ENCODE results near the gene CHRNB4.

GRCh38 chr15:78650022-78650421 lies 9.0 kb upstream of the CHRNB4 start:
- TF ChIP-seq GLIS3 (CRISPR knock-in tag; IDR thresholded peaks at IDR 0.05) (no peak), ZC3H10 (CRISPR knock-in tag; IDR thresholded peaks at IDR 0.05) (no peak), CSDC2 (CRISPR knock-in tag; IDR thresholded peaks at IDR 0.05) (no peak), BACH2 (CRISPR knock-in tag; IDR thresholded peaks at IDR 0.05; ENCODE audit: borderline replicate concordance) (no peak), SNAI2 (CRISPR knock-in tag; IDR thresholded peaks at IDR 0.05) (no peak), PPARA (CRISPR knock-in tag; IDR thresholded peaks at IDR 0.05; ENCODE audit: borderline replicate concordance) (no peak), ESRRG (CRISPR knock-in tag; IDR thresholded peaks at IDR 0.05) (no peak), ZFP3 (CRISPR knock-in tag; IDR thresholded peaks at IDR 0.05) (no peak)
- TF ChIP-seq, protein P1, sequence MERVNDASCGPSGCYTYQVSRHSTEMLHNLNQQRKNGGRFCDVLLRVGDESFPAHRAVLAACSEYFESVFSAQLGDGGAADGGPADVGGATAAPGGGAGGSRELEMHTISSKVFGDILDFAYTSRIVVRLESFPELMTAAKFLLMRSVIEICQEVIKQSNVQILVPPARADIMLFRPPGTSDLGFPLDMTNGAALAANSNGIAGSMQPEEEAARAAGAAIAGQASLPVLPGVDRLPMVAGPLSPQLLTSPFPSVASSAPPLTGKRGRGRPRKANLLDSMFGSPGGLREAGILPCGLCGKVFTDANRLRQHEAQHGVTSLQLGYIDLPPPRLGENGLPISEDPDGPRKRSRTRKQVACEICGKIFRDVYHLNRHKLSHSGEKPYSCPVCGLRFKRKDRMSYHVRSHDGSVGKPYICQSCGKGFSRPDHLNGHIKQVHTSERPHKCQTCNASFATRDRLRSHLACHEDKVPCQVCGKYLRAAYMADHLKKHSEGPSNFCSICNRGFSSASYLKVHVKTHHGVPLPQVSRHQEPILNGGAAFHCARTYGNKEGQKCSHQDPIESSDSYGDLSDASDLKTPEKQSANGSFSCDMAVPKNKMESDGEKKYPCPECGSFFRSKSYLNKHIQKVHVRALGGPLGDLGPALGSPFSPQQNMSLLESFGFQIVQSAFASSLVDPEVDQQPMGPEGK (CRISPR knock-in tag; IDR thresholded peaks at IDR 0.05; ENCODE audit: borderline replicate concordance), result no peak
- TF ChIP-seq, protein P2, sequence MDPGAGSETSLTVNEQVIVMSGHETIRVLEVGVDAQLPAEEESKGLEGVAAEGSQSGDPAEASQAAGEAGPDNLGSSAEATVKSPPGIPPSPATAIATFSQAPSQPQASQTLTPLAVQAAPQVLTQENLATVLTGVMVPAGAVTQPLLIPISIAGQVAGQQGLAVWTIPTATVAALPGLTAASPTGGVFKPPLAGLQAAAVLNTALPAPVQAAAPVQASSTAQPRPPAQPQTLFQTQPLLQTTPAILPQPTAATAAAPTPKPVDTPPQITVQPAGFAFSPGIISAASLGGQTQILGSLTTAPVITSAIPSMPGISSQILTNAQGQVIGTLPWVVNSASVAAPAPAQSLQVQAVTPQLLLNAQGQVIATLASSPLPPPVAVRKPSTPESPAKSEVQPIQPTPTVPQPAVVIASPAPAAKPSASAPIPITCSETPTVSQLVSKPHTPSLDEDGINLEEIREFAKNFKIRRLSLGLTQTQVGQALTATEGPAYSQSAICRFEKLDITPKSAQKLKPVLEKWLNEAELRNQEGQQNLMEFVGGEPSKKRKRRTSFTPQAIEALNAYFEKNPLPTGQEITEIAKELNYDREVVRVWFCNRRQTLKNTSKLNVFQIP (CRISPR knock-in tag; IDR thresholded peaks at IDR 0.05; ENCODE audit: borderline replicate concordance, low read depth), result no peak
